ENCODE measurements around the gene IGSF6. TPM values are rescaled to one million over a fixed set of nuclear protein-coding genes. Genes with fewer than 3 reads are reported as not detected.
"Not testable (repeated sequence)": the region's sequence is repeated elsewhere in the genome, so short reads cannot be mapped to it uniquely, and the experiment has no call there.

Gene IGSF6
- total and polyA plus RNA-seq, 2 of the 4 experiments (the other 2 are of a cell fraction), result not detected

DNA sequence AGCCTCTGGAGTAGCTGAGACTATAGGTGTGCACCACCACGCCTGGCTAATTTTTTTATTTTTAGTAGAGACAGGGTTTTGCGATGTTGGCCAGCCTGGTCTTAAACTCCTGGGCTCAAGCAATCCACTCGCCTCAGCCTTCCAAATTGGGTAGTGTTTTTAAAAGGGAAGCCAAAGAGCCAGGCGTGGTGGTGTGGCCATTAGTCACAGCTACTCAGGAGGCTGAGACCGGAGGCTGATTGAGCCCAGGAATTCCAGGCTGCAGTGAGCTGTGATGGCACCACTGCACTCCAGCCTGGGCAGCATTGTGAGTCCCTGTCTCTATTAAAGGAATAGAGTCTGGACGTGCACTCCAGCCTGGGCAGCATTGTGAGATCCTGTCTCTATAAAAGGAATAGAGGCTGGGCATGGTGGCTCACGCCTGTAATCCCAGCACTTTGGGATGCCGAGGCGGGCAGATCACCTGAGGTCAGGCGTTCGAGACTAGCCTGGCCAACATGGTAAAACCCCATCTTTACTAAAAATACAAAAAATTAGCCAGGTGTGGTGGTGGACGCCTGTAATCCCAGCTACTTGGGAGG lies 2.5 kb downstream of the IGSF6 start:
- H3K18ac ChIP-seq (ENCODE audit: low read depth, low read length); BruUV-seq (replicated peaks); H3K4me1 ChIP-seq (ENCODE audit: control insufficient read depth, insufficient read depth, low read length); dilution Hi-C loops (cut with HindIII; ENCODE audit: low sequenced_read_pairs, unreplicated experiment); ATAC-seq (ENCODE audit: low read depth); H3K4ac ChIP-seq (ENCODE audit: low read depth, low read length); H2AFZ ChIP-seq (replicated peaks; ENCODE audit: low read length, poor library complexity); DNase-seq; H2BK120ac ChIP-seq (ENCODE audit: low read depth, low read length); H3K56ac ChIP-seq (ENCODE audit: extremely low read depth, insufficient read depth, low read length); H2BK5ac ChIP-seq (ENCODE audit: low read depth, low read length, poor library complexity, severe bottlenecking); H2BK20ac ChIP-seq (ENCODE audit: low read depth, low read length); H3K14ac ChIP-seq (replicated peaks; ENCODE audit: low read depth, low read length); H2AK5ac ChIP-seq (ENCODE audit: low read depth, low read length); H3K4me3 ChIP-seq (ENCODE audit: insufficient read depth, low read depth, low read length); H2AK9ac ChIP-seq (replicated peaks; ENCODE audit: low read depth, low read length, poor library complexity); H3K36me3 ChIP-seq (ENCODE audit: control insufficient read depth, insufficient read depth, low read length); H4K91ac ChIP-seq (ENCODE audit: insufficient read depth, low read depth, low read length); H3K27me3 ChIP-seq (ENCODE audit: control insufficient read depth, insufficient read depth, low read length); H4K20me1 ChIP-seq (ENCODE audit: insufficient read depth, low read length); H4K8ac ChIP-seq (ENCODE audit: low read depth in 2 of 2, low read length in 2 of 2); H3K9me3 ChIP-seq (ENCODE audit: control insufficient read depth, insufficient read depth, low read length); H3K23ac ChIP-seq (ENCODE audit: low read depth, low read length); H3K27ac ChIP-seq (ENCODE audit: insufficient read depth, low read length); H3K9ac ChIP-seq (ENCODE audit: low read depth, low read length); H2BK15ac ChIP-seq (ENCODE audit: low read depth, low read length); H4K5ac ChIP-seq (ENCODE audit: low read depth, low read length); H3K9me1 ChIP-seq (ENCODE audit: insufficient read depth, low read length); intact Hi-C loops (cut with micrococcal nuclease); POLR2A ChIA-PET (ENCODE audit: unreplicated experiment); H3K4me2 ChIP-seq (ENCODE audit: low read depth, low read length): not testable (repeated sequence)
- WGBS, 2 experiments (ENCODE audit: extremely low coverage in 2 of 2, insufficient read length in 1 of 2), result 100% methylated on average over 1 of the region's 12 CpGs; no CpG with 5 or more reads in 1 of the 2 experiments
- in situ Hi-C loops (cut with MboI; ENCODE audit: low sequenced_read_pairs), result loop anchor here (10.0 kb wide), 1 partner anchor 55 kb away; the partner anchor contains the start of gene METTL9
- H3K79me1 ChIP-seq (ENCODE audit: low read depth in 1 of 2, low read length in 2 of 2), result peaks cover 30 to 49% of the 10 kb centered on the region in 2 experiments
- CTCF ChIA-PET, result interaction anchor here (0.7 kb wide), 1 partner anchor 21 kb away, joined by 4 read pairs; no protein-coding TSS in a partner anchor

All from IMR-90 (cell line).